Lower lobe of right lung (tissue), 2 donors: ENCODE results near the gene ANKH. TPM values are rescaled to one million over a fixed set of nuclear protein-coding genes. Genes with fewer than 3 reads are reported as not detected.

ENCODE experiments used
- ATAC-seq, 2 donors: fragments of 200-7000 bp; cut with Tn5 transposase; one replicate each; pipeline ENCODE4 v1.9.1; 2020 to 2022; ENCODE audit warnings: mild to moderate bottlenecking in 2 of 2, moderate library complexity in 2 of 2
- DNase-seq: peaks from one replicate; pipeline ENCODE4 v3.0.0-alpha.2; 2020
- H3K27ac ChIP-seq: fragments of 200-600 bp; one replicate; pipeline ENCODE4 v1.8.0; 2022
- H3K27me3 ChIP-seq: fragments of 200-600 bp; one replicate; pipeline ENCODE4 v1.8.0; 2022; ENCODE audit warnings: low read depth
- H3K36me3 ChIP-seq: fragments of 200-600 bp; one replicate; pipeline ENCODE4 v1.8.0; 2022; ENCODE audit warnings: mild to moderate bottlenecking
- H3K4me1 ChIP-seq: fragments of 200-600 bp; one replicate; pipeline ENCODE4 v1.8.0; 2022
- H3K4me3 ChIP-seq: fragments of 200-600 bp; one replicate; pipeline ENCODE4 v1.8.0; 2022; ENCODE audit warnings: mild to moderate bottlenecking
- H3K9me3 ChIP-seq: fragments of 200-600 bp; one replicate; pipeline ENCODE4 v1.8.0; 2022
- CTCF ChIP-seq: fragments of 200-600 bp; IDR thresholded peaks from one replicate; pipeline ENCODE4 v1.8.0; 2022; ENCODE audit warnings: antibody characterized with exemption, mild to moderate bottlenecking
- intact Hi-C: fragments of 100-400 bp; cut with DNase I; formaldehyde crosslinking; loops from one replicate; pipeline ENCODE4 v1.11.0; 2022
- total RNA-seq: library from RNA; stranded (reverse); fragmentation: NEBNext Ultra II Directional; extraction: Animal tissue kit (Norgen Biotek cat#: 25700); gene quantifications from one replicate; pipeline ENCODE4 v1.2.1, GENCODE V29; 2021
- donor health status: DM: no; HTN: yes; CAD: no; lungs with severe emphysema.

ANKH gene
- total RNA-seq, 1 donor from 2014 or later = 53.7 TPM

- peaks cover 10% of the 10 kb centered on the region for H3K4me1 ChIP-seq
- peaks cover 6% of the 10 kb centered on the region for H3K36me3 ChIP-seq
- no peaks in the 10 kb centered on the region for H3K27me3 ChIP-seq
- intact Hi-C loops = loop anchor here (10.0 kb wide), 2 partner anchors 152 to 282 kb away; partner anchors contain the start of gene ANKH
- no peak overlapping the region for H3K4me3 ChIP-seq
- no peak for TF ChIP-seq CTCF
- no peak for ATAC-seq
- no peak overlapping the region for H3K27ac ChIP-seq
- DNase-seq = no peak
- no peaks in the 10 kb centered on the region for H3K9me3 ChIP-seq
These were observed 148.7 kb downstream of the ANKH start for GRCh38 chr5:14722923-14723322.

DNA sequence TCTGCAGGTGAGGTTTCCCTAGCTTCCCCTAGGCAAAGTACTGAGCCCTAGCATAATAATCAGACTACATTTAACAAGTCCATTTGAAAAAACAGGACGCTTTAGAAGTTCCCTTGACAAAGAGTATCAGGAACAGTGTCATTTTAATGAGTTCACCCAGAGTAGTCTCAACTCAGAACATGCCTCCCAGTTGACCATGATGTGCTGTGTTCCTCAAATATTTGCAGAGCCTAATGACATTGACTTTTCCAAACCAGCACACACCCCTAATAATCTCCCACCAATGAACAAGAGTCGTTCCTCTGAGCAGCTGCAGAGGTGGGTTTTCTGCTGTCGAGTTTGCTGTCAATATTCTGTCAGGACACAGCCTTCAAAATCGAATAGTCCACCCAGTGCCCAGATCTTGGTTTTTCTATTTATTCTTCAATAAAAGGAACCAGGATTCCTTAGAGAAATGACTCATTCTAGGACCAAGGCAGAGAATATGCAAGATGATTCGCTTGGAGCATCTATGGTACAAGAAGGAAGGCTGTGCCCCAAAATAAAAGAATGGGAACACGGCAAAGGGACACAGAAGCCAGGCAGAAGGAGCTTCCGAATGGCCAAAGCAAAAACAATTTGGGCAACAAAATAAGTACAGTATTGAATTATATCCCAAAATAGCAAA, 149.5 kb downstream of the ANKH start:
- no peak overlapping the region for H3K27ac ChIP-seq
- TF ChIP-seq CTCF = no peak
- H3K4me1 ChIP-seq = peaks cover 2% of the 10 kb centered on the region
- no peak overlapping the region for H3K4me3 ChIP-seq
- ATAC-seq (no peak), DNase-seq (no peak)
- peaks cover 11% of the 10 kb centered on the region for H3K36me3 ChIP-seq
- intact Hi-C loops = loop anchor here (10.0 kb wide), 2 partner anchors 153 to 283 kb away; partner anchors contain the start of gene ANKH
- no peaks in the 10 kb centered on the region for H3K9me3 ChIP-seq
- no peaks in the 10 kb centered on the region for H3K27me3 ChIP-seq

- Histone ChIP-seq H3K36me3 (peaks cover 28% of the 10 kb centered on the region), H3K4me1 (no peaks in the 10 kb centered on the region), H3K27ac (no peak overlapping the region), H3K27me3 (no peaks in the 10 kb centered on the region), H3K4me3 (no peak overlapping the region), H3K9me3 (no peaks in the 10 kb centered on the region)
- intact Hi-C loops = loop anchor here (10.0 kb wide), 2 partner anchors 154 to 284 kb away; partner anchors contain the start of gene ANKH
- DNase-seq = no peak
- ATAC-seq = no peak
- TF ChIP-seq CTCF = no peak
These were observed 151.2 kb downstream of the ANKH start for GRCh38 chr5:14720236-14720923.

DNA sequence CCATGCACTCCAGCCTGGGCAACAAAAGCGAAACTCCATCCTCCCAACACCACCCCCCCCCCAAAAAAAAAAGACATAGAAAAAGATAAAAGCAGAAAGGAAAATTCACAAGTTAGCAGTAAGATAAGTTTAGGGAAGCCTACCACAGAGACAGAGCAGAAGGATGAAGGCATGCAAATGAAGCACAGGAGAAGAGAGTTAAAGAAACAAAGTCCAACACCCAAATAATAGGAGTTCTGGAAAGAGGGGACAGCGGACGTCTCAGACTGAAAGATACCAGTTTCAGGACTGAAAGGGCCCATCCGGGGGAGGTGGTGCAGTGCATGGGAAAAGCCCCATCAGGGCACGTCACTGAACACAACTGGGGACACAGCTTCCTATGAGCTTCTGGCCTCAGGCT, 152.8 kb downstream of the ANKH start:
- Histone ChIP-seq H3K4me3 (no peak overlapping the region), H3K36me3 (peaks cover 38% of the 10 kb centered on the region), H3K27ac (no peak overlapping the region), H3K4me1 (no peaks in the 10 kb centered on the region), H3K9me3 (no peaks in the 10 kb centered on the region), H3K27me3 (no peaks in the 10 kb centered on the region)
- intact Hi-C loops = no loop called here
- no peak for TF ChIP-seq CTCF
- DNase-seq (no peak), ATAC-seq (no peak)

DNA sequence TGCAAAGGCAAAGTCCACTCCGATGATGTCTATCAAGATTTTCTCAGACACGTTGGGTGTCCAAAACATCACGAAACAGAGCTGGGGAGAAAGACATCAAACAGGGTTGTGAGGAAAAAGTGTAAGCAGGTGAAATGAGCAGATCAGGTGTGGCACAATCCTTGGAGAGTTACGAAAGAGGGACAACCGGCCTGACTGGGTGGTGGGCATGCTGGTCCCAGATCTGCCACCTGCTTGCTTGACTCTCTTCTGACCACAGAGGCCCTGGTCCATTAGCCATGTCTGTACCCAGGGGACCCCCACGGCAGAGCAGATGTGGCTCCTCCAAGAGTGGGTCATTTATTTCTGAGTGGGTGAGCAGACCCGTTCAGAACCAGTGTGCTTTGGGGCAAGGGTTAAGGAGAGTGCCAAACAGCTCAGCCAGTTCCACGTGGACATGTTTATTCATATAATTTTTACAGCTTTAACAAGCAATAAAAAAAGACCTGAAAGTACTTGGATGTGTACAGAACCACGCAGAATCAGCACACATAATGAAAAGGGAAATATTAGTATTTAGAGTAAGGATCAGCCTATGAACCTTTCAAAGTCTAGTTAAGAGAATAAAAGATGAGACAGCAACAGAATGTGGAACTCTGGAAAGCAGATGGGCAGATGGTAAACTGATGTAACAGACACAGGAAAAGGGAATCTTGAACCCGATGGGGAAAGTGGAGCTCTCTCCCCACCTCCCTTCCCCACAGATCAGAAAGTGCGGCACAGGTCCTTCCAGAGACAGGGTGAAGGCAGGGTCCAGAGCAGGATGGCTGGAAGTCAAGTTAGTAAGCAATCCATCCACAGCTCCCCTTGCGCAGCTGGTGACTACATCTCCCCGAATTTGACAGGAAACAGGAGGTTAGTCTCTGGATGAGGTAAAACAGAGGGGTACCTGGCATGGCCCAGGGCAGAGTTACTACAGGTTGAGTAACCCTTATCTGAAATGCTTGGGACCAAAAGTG, 154.5 kb downstream of the ANKH start:
- H3K4me3 ChIP-seq = no peak overlapping the region
- peaks cover 55% of the 10 kb centered on the region for H3K36me3 ChIP-seq
- H3K9me3 ChIP-seq = no peaks in the 10 kb centered on the region
- no peak overlapping the region for H3K27ac ChIP-seq
- ATAC-seq = no peak
- TF ChIP-seq CTCF = no peak
- intact Hi-C loops = no loop called here
- H3K27me3 ChIP-seq = no peaks in the 10 kb centered on the region
- no peak for DNase-seq
- no peaks in the 10 kb centered on the region for H3K4me1 ChIP-seq
